GM12878 (cell line): Measurements from ENCODE around the gene MITF. TPM values are rescaled to one million over a fixed set of nuclear protein-coding genes. Genes with fewer than 3 reads are reported as not detected.

Source experiments
- ATAC-seq: fragments of 200-7000 bp; cut with Tn5 transposase; 3 replicates; pipeline ENCODE4 v1.9.1; 2020; ENCODE audit warnings: mild to moderate bottlenecking, moderate library complexity
- BruUV-seq: library from RNA; stranded (reverse); fragments of 400-500 nt; replicated peaks from 2 replicates; lab custom pipeline; 2021; lab: Mats Ljungman, UMichigan
- CTCF ChIA-PET: fragments of 300-600 bp; sonication (Branson Sonifier 250); formaldehyde crosslinking; extraction: SDS; loops from one replicate; lab custom pipeline; 2021; ENCODE audit warnings: inconsistent platforms; lab: Yijun Ruan, JAX
- POLR2A ChIA-PET: fragments of 350-600 bp; formaldehyde crosslinking; extraction: SDS; loops from one replicate; lab custom pipeline; 2021; ENCODE audit warnings: inconsistent platforms; lab: Charles Lee
- RAD21 ChIA-PET: fragments of 300-600 bp; sonication (Branson Sonifier 250); formaldehyde crosslinking; loops from one replicate; lab custom pipeline; 2023; ENCODE audit warnings: antibody characterized with exemption; ENCODE audit not compliant: unreplicated experiment; lab: Charles Lee
- SMC1A ChIA-PET: fragments of 300-600 bp; sonication (Branson Sonifier 250); formaldehyde crosslinking; loops from one replicate; lab custom pipeline; 2023; ENCODE audit not compliant: unreplicated experiment, uncharacterized antibody; lab: Charles Lee
- DNase-seq: peaks from one replicate; pipeline ENCODE4 v3.0.0-alpha.2; 2011; ENCODE audit warnings: low read depth, low spot score
- FAIRE-seq: peaks from 3 replicates; lab custom pipeline; 2011; peaks lifted over from hg19 to GRCh38; lab: Jason Lieb, UNC
- H2AFZ ChIP-seq: 2 replicates; pipeline ENCODE4 v1.6.0; 2011; ENCODE audit warnings: low read depth, low read length, control low read depth; ENCODE audit not compliant: control insufficient read depth
- H3K27ac ChIP-seq: 2 replicates; pipeline ENCODE4 v1.5.1; 2011; ENCODE audit warnings: control low read depth; ENCODE audit not compliant: control insufficient read depth, insufficient read depth
- H3K27me3 ChIP-seq, 2 experiments: replicated peaks in 1 of 2; 2 replicates each; pipeline versions ENCODE4 v1.6.0 to v1.6.1; 2011; ENCODE audit warnings: low read length in 1 of 2; ENCODE audit not compliant: control insufficient read depth in 2 of 2, insufficient read depth in 2 of 2
- H3K36me3 ChIP-seq, 2 experiments: 2 replicates each; pipeline ENCODE4 v1.5.1; 2011; ENCODE audit warnings: low read length in 1 of 2; ENCODE audit not compliant: control insufficient read depth in 2 of 2, insufficient read depth in 2 of 2
- H3K4me1 ChIP-seq: 2 replicates; pipeline ENCODE4 v1.6.1; 2011; ENCODE audit warnings: mild to moderate bottlenecking, low read length, moderate library complexity, mixed read lengths; ENCODE audit not compliant: control insufficient read depth, insufficient read depth
- H3K4me2 ChIP-seq: 2 replicates; pipeline ENCODE4 v1.6.0; 2011; ENCODE audit warnings: control low read depth; ENCODE audit not compliant: control insufficient read depth, insufficient read depth
- H3K4me3 ChIP-seq: fragments of 200-600 bp; sonication (generic); 2 replicates; pipeline ENCODE4 v1.5.1; 2016
- H3K79me2 ChIP-seq: 2 replicates; pipeline ENCODE4 v1.6.0; 2011; ENCODE audit warnings: low read length; ENCODE audit not compliant: control insufficient read depth, insufficient read depth
- H3K9ac ChIP-seq: 2 replicates; pipeline ENCODE4 v1.8.0; 2011; ENCODE audit warnings: low read length, control low read depth, mixed read lengths; ENCODE audit not compliant: control insufficient read depth, insufficient read depth
- H3K9me3 ChIP-seq: replicated peaks from 3 replicates; pipeline ENCODE4 v1.5.1; 2011; ENCODE audit warnings: mild to moderate bottlenecking, low read length; ENCODE audit not compliant: control insufficient read depth, insufficient read depth
- H4K20me1 ChIP-seq: 2 replicates; pipeline ENCODE4 v1.6.0; 2011; ENCODE audit not compliant: control insufficient read depth, insufficient read depth
- IKZF1 ChIP-seq: fragments of 450-650 bp; conservative IDR thresholded peaks from 2 replicates; pipeline ENCODE4 v1.6.1; 2017; ENCODE audit warnings: antibody characterized with exemption, mild to moderate bottlenecking
- NKRF ChIP-seq: fragments of 450-650 bp; conservative IDR thresholded peaks from 2 replicates; pipeline ENCODE4 v1.6.1; 2017; ENCODE audit warnings: mild to moderate bottlenecking, moderate library complexity
- PAX8 ChIP-seq: fragments of 450-650 bp; IDR thresholded peaks from 2 replicates; pipeline ENCODE4 v1.6.1; 2017; ENCODE audit warnings: mild to moderate bottlenecking, moderate library complexity
- RBBP5 ChIP-seq: fragments of 200-600 bp; sonication (generic); conservative IDR thresholded peaks from 2 replicates; pipeline ENCODE4 v1.6.1; 2016
- TAF1 ChIP-seq: IDR thresholded peaks from 2 replicates; pipeline ENCODE4 v1.6.1; 2011; ENCODE audit warnings: mild to moderate bottlenecking, low read depth, low read length, borderline replicate concordance
- WGBS: methylation state at CpG from one replicate; pipeline ENCODE4 v1.1.6; 2016; ENCODE audit warnings: low lambda C conversion rate; ENCODE audit not compliant: insufficient replicate concordance, insufficient coverage; ENCODE audit errors: missing lambda C conversion rate; 5-methylcytosine and 5-hydroxymethylcytosine counted together
- in situ Hi-C: fragments of 300-500 bp; cut with MboI; formaldehyde crosslinking; loops from 9 replicates; pipeline ENCODE4 v1.14.3; 2018; ENCODE audit warnings: mixed read lengths
- intact Hi-C: fragments of 100-400 bp; cut with micrococcal nuclease; formaldehyde crosslinking; loops from one replicate; pipeline ENCODE4 v1.14.2; 2022; ENCODE audit not compliant: unreplicated experiment
- polyA plus RNA-seq, 11 experiments: library from polyadenylated mRNA; depleted of rRNA in 4 of 11; unstranded in 6 of 11; stranded (reverse) in 5 of 11; fragments of >200 nt; fragmentation: Nextera tagmentation in 4 of 11; fragmentation: Illumina TruSeq in 1 of 11; extraction: Ambion mirVana in 4 of 11; extraction: Trizol in 1 of 11; gene quantifications; 1 replicate in 1 of 11; 2 replicates in 10 of 11; pipeline versions ENCODE4 v1.2.1 to v1.2.3, GENCODE V29; 2011 to 2016; ENCODE audit warnings: inconsistent platforms in 2 of 11, missing spikeins in 2 of 11, low read depth in 1 of 11
- total RNA-seq, 4 experiments: library from RNA; depleted of rRNA in 3 of 4; stranded (reverse); fragments of >200 nt in 3 of 4; fragmentation: Illumina TruSeq in 1 of 4; extraction: Trizol in 1 of 4; gene quantifications; 2 replicates each; pipeline versions ENCODE4 v1.2.1 to v1.2.3, GENCODE V29; 2013 to 2021
- TF ChIP-seq, protein P1 (sequence below): fragments of 450-650 bp; IDR thresholded peaks from 2 replicates; pipeline ENCODE4 v1.6.1; 2017; ENCODE audit warnings: mild to moderate bottlenecking, low read depth, inconsistent platforms; ENCODE audit not compliant: poor library complexity, severe bottlenecking
- TF ChIP-seq, protein P2 (sequence below): fragments of 450-650 bp; formaldehyde crosslinking; IDR thresholded peaks from 2 replicates; pipeline ENCODE4 v1.5.0; 2022; ENCODE audit warnings: mild to moderate bottlenecking, missing genetic modification characterization

MITF gene
- total and polyA plus RNA-seq, 10 of the 15 experiments (the other 5 are each of a cell fraction or from before 2014, with no cell fraction given) = under 0.01 to 0.90 (median 0.06) TPM; not detected in 3

GRCh38 chr3:70003119-70003518 is 263.9 kb downstream of the MITF start (continued):
- TF ChIP-seq, protein P1, sequence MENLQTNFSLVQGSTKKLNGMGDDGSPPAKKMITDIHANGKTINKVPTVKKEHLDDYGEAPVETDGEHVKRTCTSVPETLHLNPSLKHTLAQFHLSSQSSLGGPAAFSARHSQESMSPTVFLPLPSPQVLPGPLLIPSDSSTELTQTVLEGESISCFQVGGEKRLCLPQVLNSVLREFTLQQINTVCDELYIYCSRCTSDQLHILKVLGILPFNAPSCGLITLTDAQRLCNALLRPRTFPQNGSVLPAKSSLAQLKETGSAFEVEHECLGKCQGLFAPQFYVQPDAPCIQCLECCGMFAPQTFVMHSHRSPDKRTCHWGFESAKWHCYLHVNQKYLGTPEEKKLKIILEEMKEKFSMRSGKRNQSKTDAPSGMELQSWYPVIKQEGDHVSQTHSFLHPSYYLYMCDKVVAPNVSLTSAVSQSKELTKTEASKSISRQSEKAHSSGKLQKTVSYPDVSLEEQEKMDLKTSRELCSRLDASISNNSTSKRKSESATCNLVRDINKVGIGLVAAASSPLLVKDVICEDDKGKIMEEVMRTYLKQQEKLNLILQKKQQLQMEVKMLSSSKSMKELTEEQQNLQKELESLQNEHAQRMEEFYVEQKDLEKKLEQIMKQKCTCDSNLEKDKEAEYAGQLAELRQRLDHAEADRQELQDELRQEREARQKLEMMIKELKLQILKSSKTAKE = no peak
- TF ChIP-seq RBBP5 (no peak), TAF1 (no peak)

GRCh38 chr3:70006089-70006488 is 266.8 kb downstream of the MITF start:
- Histone ChIP-seq H4K20me1 (no peaks in the 10 kb centered on the region), H3K27me3 (no peaks in the 10 kb centered on the region; a peak in 1 of 4 replicates), H3K9me3 (no peaks in the 10 kb centered on the region), H2AFZ (no peak overlapping the region), H3K4me3 (no peak overlapping the region), H3K9ac (no peak overlapping the region), H3K4me1 (no peaks in the 10 kb centered on the region), H3K4me2 (no peak overlapping the region), H3K36me3 (no peaks in the 10 kb centered on the region), H3K79me2 (no peaks in the 10 kb centered on the region), H3K27ac (no peak overlapping the region)
- no peak for FAIRE-seq
- ChIA-PET POLR2A (no interaction called here), SMC1A (no interaction called here), CTCF (no interaction called here), RAD21 (no interaction called here)
- intact Hi-C loops = no loop called here
- DNase-seq = no peak
- 34% methylated on average over 4 of the region's 4 CpGs for WGBS
- no TSS peak for BruUV-seq
- TF ChIP-seq, protein P2, sequence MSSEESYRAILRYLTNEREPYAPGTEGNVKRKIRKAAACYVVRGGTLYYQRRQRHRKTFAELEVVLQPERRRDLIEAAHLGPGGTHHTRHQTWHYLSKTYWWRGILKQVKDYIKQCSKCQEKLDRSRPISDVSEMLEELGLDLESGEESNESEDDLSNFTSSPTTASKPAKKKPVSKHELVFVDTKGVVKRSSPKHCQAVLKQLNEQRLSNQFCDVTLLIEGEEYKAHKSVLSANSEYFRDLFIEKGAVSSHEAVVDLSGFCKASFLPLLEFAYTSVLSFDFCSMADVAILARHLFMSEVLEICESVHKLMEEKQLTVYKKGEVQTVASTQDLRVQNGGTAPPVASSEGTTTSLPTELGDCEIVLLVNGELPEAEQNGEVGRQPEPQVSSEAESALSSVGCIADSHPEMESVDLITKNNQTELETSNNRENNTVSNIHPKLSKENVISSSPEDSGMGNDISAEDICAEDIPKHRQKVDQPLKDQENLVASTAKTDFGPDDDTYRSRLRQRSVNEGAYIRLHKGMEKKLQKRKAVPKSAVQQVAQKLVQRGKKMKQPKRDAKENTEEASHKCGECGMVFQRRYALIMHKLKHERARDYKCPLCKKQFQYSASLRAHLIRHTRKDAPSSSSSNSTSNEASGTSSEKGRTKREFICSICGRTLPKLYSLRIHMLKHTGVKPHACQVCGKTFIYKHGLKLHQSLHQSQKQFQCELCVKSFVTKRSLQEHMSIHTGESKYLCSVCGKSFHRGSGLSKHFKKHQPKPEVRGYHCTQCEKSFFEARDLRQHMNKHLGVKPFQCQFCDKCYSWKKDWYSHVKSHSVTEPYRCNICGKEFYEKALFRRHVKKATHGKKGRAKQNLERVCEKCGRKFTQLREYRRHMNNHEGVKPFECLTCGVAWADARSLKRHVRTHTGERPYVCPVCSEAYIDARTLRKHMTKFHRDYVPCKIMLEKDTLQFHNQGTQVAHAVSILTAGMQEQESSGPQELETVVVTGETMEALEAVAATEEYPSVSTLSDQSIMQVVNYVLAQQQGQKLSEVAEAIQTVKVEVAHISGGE = no peak
- no peak for TF ChIP-seq PAX8
- TF ChIP-seq NKRF = no peak
- no peak for TF ChIP-seq IKZF1
- no peak for ATAC-seq
- in situ Hi-C loops = no loop called here
